Activated effector memory CD4-positive, alpha-beta T cell treated with Interleukin-2 at 50 U/mL for 16 hours (primary cell): ENCODE data around the gene INPP5E.

Experiments used
- DNase-seq: peaks from one replicate; pipeline ENCODE4 v3.0.0-alpha.2; 2020

The INPP5E gene

GRCh38 chr9:136472640-136473353 lies 33.2 kb upstream of the INPP5E start:
- no peak for DNase-seq

- DNase-seq: no peak
Measured at GRCh38 chr9:136471802-136472487, 32.3 kb upstream of the INPP5E start.

- DNase-seq: no peak
Measured at GRCh38 chr9:136470792-136471469, 31.3 kb upstream of the INPP5E start.

- no peak for DNase-seq
Measured at GRCh38 chr9:136470356-136470755, 30.7 kb upstream of the INPP5E start.

GRCh38 chr9:136467766-136468165 lies 28.1 kb upstream of the INPP5E start:
- DNase-seq: no peak

GRCh38 chr9:136466155-136466541 lies 26.5 kb upstream of the INPP5E start:
- DNase-seq: no peak

GRCh38 chr9:136465500-136466154 lies 26.0 kb upstream of the INPP5E start:
- no peak for DNase-seq

GRCh38 chr9:136464241-136464640 lies 24.6 kb upstream of the INPP5E start:
- no peak for DNase-seq

- DNase-seq: no peak
Measured at GRCh38 chr9:136463578-136463977, 23.9 kb upstream of the INPP5E start.

GRCh38 chr9:136462664-136463063 lies 23.0 kb upstream of the INPP5E start:
- DNase-seq: no peak

GRCh38 chr9:136460772-136461325 lies 21.2 kb upstream of the INPP5E start:
- no peak for DNase-seq

- DNase-seq: no peak
Measured at GRCh38 chr9:136459425-136459824, 19.8 kb upstream of the INPP5E start.

- DNase-seq: no peak
Measured at GRCh38 chr9:136457326-136457725, 17.7 kb upstream of the INPP5E start.

GRCh38 chr9:136456258-136456657 lies 16.6 kb upstream of the INPP5E start:
- no peak for DNase-seq

GRCh38 chr9:136455043-136456002 lies 15.7 kb upstream of the INPP5E start:
- no peak for DNase-seq

- DNase-seq: no peak
Measured at GRCh38 chr9:136454026-136454796, 14.6 kb upstream of the INPP5E start.

- no peak for DNase-seq
Measured at GRCh38 chr9:136453326-136453725, 13.7 kb upstream of the INPP5E start.

- no peak for DNase-seq
Measured at GRCh38 chr9:136451221-136451877, 11.7 kb upstream of the INPP5E start.

- DNase-seq: no peak
Measured at GRCh38 chr9:136448655-136449054, 9.0 kb upstream of the INPP5E start.

GRCh38 chr9:136447173-136447778 lies 7.6 kb upstream of the INPP5E start:
- DNase-seq: no peak
